AG09309 (cell line): ENCODE data around the gene DGLUCY.
"Not testable (repeated sequence)": the region's sequence is repeated elsewhere in the genome, so short reads cannot be mapped to it uniquely, and the experiment has no call there.

Source experiments
- DNase-seq: peaks from one replicate; pipeline ENCODE4 v3.0.0-alpha.2; 2010; ENCODE audit warnings: low read depth
- H3K4me3 ChIP-seq: 2 replicates; pipeline ENCODE4 v1.5.1; 2011; ENCODE audit warnings: mild to moderate bottlenecking, low read depth, low read length, moderate library complexity; ENCODE audit not compliant: control insufficient read depth
- CTCF ChIP-seq: IDR thresholded peaks from 2 replicates; pipeline ENCODE4 v1.5.1; 2011; ENCODE audit warnings: mild to moderate bottlenecking, low read depth, low read length, inconsistent platforms; ENCODE audit not compliant: insufficient read depth, control insufficient read depth; ENCODE audit errors: missing control alignments

Gene DGLUCY

GRCh38 chr14:91221270-91221669, 107.4 kb downstream of the DGLUCY start:
- DNase-seq: no peak
- no peak overlapping the region for H3K4me3 ChIP-seq
- TF ChIP-seq CTCF: no peak

- TF ChIP-seq CTCF: no peak
- H3K4me3 ChIP-seq: no peak overlapping the region
- DNase-seq: no peak
These were observed 109.3 kb downstream of the DGLUCY start for GRCh38 chr14:91223028-91223783.

- TF ChIP-seq CTCF: no peak
- H3K4me3 ChIP-seq: no peak overlapping the region
- no peak for DNase-seq
These were observed 111.2 kb downstream of the DGLUCY start for GRCh38 chr14:91225025-91225424.

- not testable (repeated sequence) for DNase-seq, H3K4me3 ChIP-seq
These were observed 112.5 kb downstream of the DGLUCY start for GRCh38 chr14:91226360-91226759.

GRCh38 chr14:91227183-91227628, 113.3 kb downstream of the DGLUCY start:
- no peak overlapping the region for H3K4me3 ChIP-seq
- no peak for DNase-seq
- TF ChIP-seq CTCF: no peak

- peak; percentile 48 for DNase-seq
- no peak overlapping the region for H3K4me3 ChIP-seq
- TF ChIP-seq CTCF: no peak
These were observed 114.5 kb downstream of the DGLUCY start for GRCh38 chr14:91228112-91229004.

GRCh38 chr14:91229005-91229382, 115.1 kb downstream of the DGLUCY start:
- no peak overlapping the region for H3K4me3 ChIP-seq
- no peak for DNase-seq
- no peak for TF ChIP-seq CTCF
